Epithelial cell of proximal tubule (primary cell): ENCODE measurements around the gene CXCL12. TPM values are rescaled to one million over a fixed set of nuclear protein-coding genes. Genes with fewer than 3 reads are reported as not detected.

ENCODE experiments used
- DNase-seq: peaks from one replicate; pipeline ENCODE4 v3.0.0-alpha.2; 2011; ENCODE audit warnings: low read depth
- H3K4me3 ChIP-seq: 2 replicates; pipeline ENCODE4 v1.5.1; 2011; ENCODE audit warnings: low read depth, mild to moderate bottlenecking, low read length
- CTCF ChIP-seq: conservative IDR thresholded peaks from 2 replicates; pipeline ENCODE4 v1.5.1; 2012; ENCODE audit warnings: low read depth, mild to moderate bottlenecking, low read length
- total RNA-seq: library from RNA; depleted of rRNA; stranded (reverse); fragments of >200 nt; gene quantifications from 2 replicates; pipeline ENCODE4 v1.2.3, GENCODE V29; 2015

Gene CXCL12
- total RNA-seq, 1 donor from 2014 or later = 0.46 TPM

DNA sequence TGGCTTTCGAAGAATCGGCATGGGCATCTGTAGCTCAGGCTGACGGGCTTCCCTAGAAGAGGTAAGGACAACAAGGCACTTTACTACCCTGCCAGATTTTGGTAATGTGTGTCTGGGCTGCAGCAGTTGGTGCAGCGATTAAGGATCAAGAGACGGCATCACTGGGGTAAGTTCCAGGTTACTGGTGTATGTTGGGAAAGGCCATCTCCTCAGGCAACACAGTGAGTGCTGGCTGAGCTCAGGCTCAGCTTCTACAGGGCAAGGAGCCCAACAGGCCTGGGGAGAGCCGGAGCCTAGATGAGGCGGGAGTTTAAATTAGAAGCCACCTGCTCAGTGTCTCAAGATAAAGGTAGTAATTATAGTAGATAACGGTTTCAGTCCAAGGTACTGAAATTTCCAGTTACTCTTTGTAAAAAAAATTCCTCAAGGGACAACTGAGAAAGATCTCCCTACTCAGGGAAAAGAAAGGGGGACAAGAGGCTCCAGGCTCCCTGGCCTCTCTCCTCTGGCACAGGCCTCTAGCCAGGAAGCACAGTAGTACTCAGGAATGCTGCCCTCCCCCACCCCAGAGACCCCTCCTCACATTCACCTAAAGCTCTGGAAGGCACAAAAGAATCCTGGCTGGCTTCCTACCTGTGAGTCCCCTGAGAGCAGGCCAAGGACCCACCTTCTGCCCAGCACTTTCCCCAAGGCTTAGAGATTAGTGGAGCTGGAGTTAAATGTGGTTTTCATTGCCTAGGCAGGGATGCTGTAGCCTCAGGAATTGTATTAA is 3.9 kb downstream of the CXCL12 start:
- TF ChIP-seq CTCF = no peak
- H3K4me3 ChIP-seq = no peak overlapping the region
- DNase-seq = no peak

GRCh38 chr10:44379907-44380306 is 5.0 kb downstream of the CXCL12 start:
- TF ChIP-seq CTCF = no peak
- DNase-seq = no peak
- H3K4me3 ChIP-seq = no peak overlapping the region

DNA sequence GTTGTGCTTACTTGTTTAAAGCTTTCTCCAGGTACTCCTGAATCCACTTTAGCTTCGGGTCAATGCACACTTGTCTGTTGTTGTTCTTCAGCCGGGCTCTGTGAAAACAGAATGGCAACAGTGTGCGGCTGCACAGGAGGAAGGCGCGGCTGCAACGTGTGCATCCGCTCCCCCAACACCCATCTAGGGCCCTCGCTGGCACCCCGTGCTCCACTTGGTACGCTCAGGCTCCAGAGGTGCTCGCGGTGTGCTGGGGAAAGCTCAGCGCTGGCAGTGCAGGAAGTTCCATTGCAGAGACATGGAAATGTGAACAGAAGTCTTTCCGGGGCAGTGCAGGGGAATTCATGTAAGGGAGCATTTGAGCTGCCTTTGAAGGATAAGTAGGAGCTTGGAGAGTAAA is 6.3 kb downstream of the CXCL12 start:
- TF ChIP-seq CTCF = no peak
- no peak overlapping the region for H3K4me3 ChIP-seq
- DNase-seq = no peak

DNA sequence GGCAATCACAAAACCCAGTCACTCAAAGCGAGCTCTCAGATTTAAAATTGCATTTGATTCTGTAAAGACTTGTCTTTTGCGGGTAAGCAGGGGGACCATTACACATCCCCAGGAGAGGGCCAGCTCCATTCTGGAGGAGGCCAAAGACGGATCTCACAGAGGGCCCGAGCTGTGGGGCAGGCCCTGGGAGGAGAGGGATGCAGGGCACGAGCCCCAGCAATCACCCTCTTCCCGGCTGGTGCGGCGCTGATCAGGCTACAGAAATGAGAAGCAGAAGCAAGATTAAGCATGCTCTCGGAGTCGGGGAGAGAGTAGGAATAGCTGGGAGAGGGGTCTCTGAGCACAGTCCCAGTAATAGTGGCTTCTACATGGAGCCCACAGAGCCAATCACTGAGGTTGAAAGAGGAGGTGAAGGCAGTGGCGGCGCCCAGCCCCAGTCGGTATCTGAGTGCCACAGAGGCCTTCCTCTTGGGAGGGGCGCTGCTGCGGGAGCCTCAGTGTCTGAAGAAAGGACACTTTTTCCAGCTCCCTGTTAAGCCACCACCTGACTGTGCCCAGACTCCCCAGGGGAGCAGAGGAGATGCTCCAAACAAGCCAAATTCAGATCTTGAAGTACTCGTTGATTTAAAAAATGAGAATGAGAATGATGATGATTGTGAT is 7.1 kb downstream of the CXCL12 start:
- no peak for DNase-seq
- H3K4me3 ChIP-seq = no peak overlapping the region
- no peak for TF ChIP-seq CTCF

DNA sequence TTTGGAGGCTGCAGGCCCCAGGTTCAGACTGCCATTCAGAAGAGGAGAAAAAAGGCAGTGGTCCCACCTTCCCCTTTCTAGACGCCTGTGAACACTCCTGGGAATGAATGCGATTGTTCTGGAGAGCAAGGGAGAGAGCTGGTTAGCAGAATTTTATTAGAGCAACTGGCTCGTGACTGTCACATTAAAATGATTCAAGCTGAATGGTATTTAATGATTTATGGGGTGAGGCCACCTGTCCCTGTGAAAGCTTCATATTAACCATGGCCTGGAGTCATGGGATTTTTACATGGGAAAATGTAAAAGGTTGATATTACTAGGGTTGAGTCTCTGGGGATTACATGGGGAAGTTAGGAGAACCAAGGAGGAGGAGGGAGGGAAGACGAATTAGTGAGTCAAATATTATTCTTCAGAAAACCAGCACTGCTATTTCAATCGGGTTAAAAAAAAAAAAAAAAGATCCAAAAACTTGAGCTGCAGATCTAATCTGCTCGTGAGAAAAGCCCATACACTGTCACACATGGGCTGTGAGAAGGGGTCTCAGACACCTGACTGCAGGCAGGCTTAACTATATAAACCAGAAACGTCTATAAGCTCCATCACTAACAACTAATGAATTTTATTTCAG is 8.3 kb downstream of the CXCL12 start:
- H3K4me3 ChIP-seq = no peak overlapping the region
- TF ChIP-seq CTCF = no peak
- no peak for DNase-seq

- no peak overlapping the region for H3K4me3 ChIP-seq
- TF ChIP-seq CTCF = no peak
- DNase-seq = no peak
Observed at GRCh38 chr10:44374155-44374554, 10.7 kb downstream of the CXCL12 start.
